Esophagus squamous epithelium (tissue), 5 donors: ENCODE measurements around the gene PLA2G15. TPM values are rescaled to one million over a fixed set of nuclear protein-coding genes. Genes with fewer than 3 reads are reported as not detected.

Experiments
- DNase-seq: peaks from one replicate; lab custom pipeline; 2025; lab: John Stamatoyannopoulos, UW
- H3K27ac ChIP-seq, 4 donors: fragments of 200-600 bp; sonication (generic); one replicate each; pipeline ENCODE4 v1.5.1; 2016 to 2019; ENCODE audit warnings: mild to moderate bottlenecking in 1 of 4
- H3K27me3 ChIP-seq, 4 donors: fragments of 200-600 bp; sonication (generic); 1 replicate in 3 of 4; 2 replicates in 1 of 4; pipeline versions ENCODE4 v1.5.1 to v1.6.0; 2017 to 2021; ENCODE audit warnings: antibody characterized with exemption in 1 of 4
- H3K36me3 ChIP-seq, 3 donors: fragments of 200-600 bp; sonication (generic); one replicate each; pipeline ENCODE4 v1.5.1; 2016 to 2019
- H3K4me1 ChIP-seq, 3 donors: fragments of 200-600 bp; sonication (generic); one replicate each; pipeline ENCODE4 v1.5.1; 2017 to 2019
- H3K4me3 ChIP-seq, 4 donors: fragments of 200-600 bp; sonication (generic); 1 replicate in 3 of 4; 2 replicates in 1 of 4; pipeline ENCODE4 v1.5.1; 2016 to 2019; ENCODE audit warnings: mild to moderate bottlenecking in 2 of 4, moderate library complexity in 1 of 4
- H3K9me3 ChIP-seq, 3 donors: fragments of 200-600 bp; sonication (generic); one replicate each; pipeline ENCODE4 v1.5.1; 2016 to 2019
- POLR2A ChIP-seq, 4 donors: fragments of 450-650 bp; IDR thresholded peaks; one replicate each; pipeline ENCODE4 v1.6.1; 2017; ENCODE audit warnings: antibody characterized with exemption in 4 of 4, mild to moderate bottlenecking in 4 of 4, moderate library complexity in 3 of 4
- WGBS, 2 donors: methylation state at CpG; one replicate each; pipeline ENCODE4 v1.1.5; 2018; 5-methylcytosine and 5-hydroxymethylcytosine counted together
- intact Hi-C: fragments of 100-400 bp; cut with DNase I; formaldehyde crosslinking; loops from one replicate; pipeline ENCODE4 v1.15.0; 2022
- total RNA-seq, 4 donors: library from RNA; depleted of rRNA; stranded (reverse); fragments of >200 nt; gene quantifications; one replicate each; pipeline ENCODE4 v1.1.0, GENCODE V29; 2016
- TF ChIP-seq, protein P1 (sequence below), 6 experiments: fragments of 450-650 bp in 4 of 6; fragments of 200-600 bp in 2 of 6; sonication (generic) in 2 of 6; IDR thresholded peaks; one replicate each; pipeline ENCODE4 v1.5.1; 2016 to 2019; ENCODE audit warnings: antibody characterized with exemption in 6 of 6, mild to moderate bottlenecking in 4 of 6, moderate library complexity in 4 of 6
- donor health status: DM: yes; HTN: yes; CAD: no.

The PLA2G15 gene
- total RNA-seq, 4 donors from 2014 or later: 3.3 to 9.8 (median 6.6) TPM

GRCh38 chr16:68234188-68235107 is 10.7 kb upstream of the PLA2G15 start:
- Histone ChIP-seq H3K36me3 (peaks cover 18 to 40% (median 19%) of the 10 kb centered on the region in 3 donors), H3K4me3 (peak overlapping the region; percentile 62 to 76 (median 70)), H3K27ac (peak overlapping the region; percentile 89 to 98 (median 94)), H3K4me1 (peaks cover 14 to 70% (median 16%) of the 10 kb centered on the region in 3 donors), H3K27me3 (no peaks in the 10 kb centered on the region), H3K9me3 (no peaks in the 10 kb centered on the region)
- DNase-seq: no peak
- 32 to 33% methylated on average over 7 to 8 of the region's 13 CpGs for WGBS, 2 donors
- intact Hi-C loops: loop anchor here (10.0 kb wide), 1 partner anchor 150 kb away; the partner anchor contains the start of gene NFATC3
- no peak for TF ChIP-seq POLR2A (IDR thresholded peaks at IDR 0.05)
- TF ChIP-seq, protein P1, sequence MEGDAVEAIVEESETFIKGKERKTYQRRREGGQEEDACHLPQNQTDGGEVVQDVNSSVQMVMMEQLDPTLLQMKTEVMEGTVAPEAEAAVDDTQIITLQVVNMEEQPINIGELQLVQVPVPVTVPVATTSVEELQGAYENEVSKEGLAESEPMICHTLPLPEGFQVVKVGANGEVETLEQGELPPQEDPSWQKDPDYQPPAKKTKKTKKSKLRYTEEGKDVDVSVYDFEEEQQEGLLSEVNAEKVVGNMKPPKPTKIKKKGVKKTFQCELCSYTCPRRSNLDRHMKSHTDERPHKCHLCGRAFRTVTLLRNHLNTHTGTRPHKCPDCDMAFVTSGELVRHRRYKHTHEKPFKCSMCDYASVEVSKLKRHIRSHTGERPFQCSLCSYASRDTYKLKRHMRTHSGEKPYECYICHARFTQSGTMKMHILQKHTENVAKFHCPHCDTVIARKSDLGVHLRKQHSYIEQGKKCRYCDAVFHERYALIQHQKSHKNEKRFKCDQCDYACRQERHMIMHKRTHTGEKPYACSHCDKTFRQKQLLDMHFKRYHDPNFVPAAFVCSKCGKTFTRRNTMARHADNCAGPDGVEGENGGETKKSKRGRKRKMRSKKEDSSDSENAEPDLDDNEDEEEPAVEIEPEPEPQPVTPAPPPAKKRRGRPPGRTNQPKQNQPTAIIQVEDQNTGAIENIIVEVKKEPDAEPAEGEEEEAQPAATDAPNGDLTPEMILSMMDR (IDR thresholded peaks at IDR 0.05): no peak

DNA sequence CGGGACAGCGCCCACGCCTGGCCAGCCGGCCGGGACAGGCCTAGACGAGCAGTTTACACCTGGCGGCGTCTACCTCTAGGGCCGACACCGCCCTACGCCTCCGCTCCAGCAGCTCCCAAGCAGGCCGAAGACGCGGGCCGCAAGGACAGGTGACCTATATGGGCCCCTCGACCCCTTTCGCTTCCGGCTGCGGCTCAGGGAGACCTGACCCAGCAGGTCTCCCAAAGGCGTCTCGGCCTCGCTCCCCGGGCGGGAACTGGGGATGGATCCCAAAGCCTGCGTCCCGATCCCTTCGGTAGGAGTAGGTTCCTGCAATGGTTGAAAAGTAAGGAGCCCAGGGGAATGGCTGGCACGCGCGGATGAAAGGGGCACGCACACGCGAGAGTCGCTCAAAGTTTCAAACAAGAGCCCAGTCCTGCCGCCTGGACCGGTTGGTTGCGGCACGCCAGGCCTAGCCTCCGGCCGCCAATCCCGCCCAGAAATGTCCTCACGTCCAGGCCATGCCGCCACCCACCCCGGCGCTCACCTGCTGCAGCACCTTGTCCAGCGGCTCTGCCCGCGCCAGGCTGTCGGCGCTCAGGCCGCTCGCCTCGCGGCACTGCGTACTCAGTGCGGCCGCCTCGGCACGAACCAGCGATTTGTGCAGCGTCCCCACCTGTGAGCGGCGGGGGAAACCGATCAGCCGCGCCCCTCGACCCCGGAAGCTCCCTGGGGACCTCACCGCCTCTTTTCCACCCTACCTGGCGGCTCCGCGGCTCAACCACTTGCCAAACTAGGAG is 9.9 kb upstream of the PLA2G15 start:
- Histone ChIP-seq H3K9me3 (no peaks in the 10 kb centered on the region), H3K36me3 (peaks cover 10 to 31% (median 11%) of the 10 kb centered on the region in 3 donors), H3K27me3 (no peaks in the 10 kb centered on the region), H3K4me3 (peak overlapping the region; percentile 62 to 76 (median 70)), H3K27ac (peak overlapping the region; percentile 89 to 98 (median 94)), H3K4me1 (peaks cover 20 to 76% (median 22%) of the 10 kb centered on the region in 3 donors)
- intact Hi-C loops: loop anchor here (10.0 kb wide), 1 partner anchor 150 kb away; the partner anchor contains the start of gene NFATC3
- no peak for DNase-seq
- TF ChIP-seq, protein P1 (IDR thresholded peaks at IDR 0.05): peak in 2 of 6 experiments; percentile 14 to 30
- peak in 1 of 4 donors; percentile 11 for TF ChIP-seq POLR2A (IDR thresholded peaks at IDR 0.05)
- 39% methylated on average over 37 of the region's 73 CpGs; no CpG with 5 or more reads in 1 of the 2 donors for WGBS, 2 donors

GRCh38 chr16:68235887-68236136 is 9.4 kb upstream of the PLA2G15 start, which contains the start of gene ESRP2:
Gene ESRP2, minus strand, starts transcription at chr16:68236127. Its CDS starts 82 bp downstream, at chr16:68236045.
- intact Hi-C loops: loop anchor here (10.0 kb wide), 1 partner anchor 151 kb away; the partner anchor contains the start of gene NFATC3
- Histone ChIP-seq H3K27me3 (no peaks in the 10 kb centered on the region), H3K9me3 (no peaks in the 10 kb centered on the region), H3K27ac (peak within 1 kb of the TSS; percentile 89 to 98 (median 94)), H3K4me1 (peaks cover 20 to 77% (median 22%) of the 10 kb centered on the region in 3 donors), H3K36me3 (peaks cover 5 to 26% (median 7%) of the 10 kb centered on the region in 3 donors), H3K4me3 (peak within 1 kb of the TSS; percentile 62 to 76 (median 70))
- DNase-seq: no peak
- WGBS, 2 donors: no CpG with 5 or more reads among the region's 36 CpGs
- TF ChIP-seq, protein P1 (IDR thresholded peaks at IDR 0.05): no peak
- TF ChIP-seq POLR2A (IDR thresholded peaks at IDR 0.05): no peak

GRCh38 chr16:68236137-68236825 is 8.9 kb upstream of the PLA2G15 start:
- Histone ChIP-seq H3K4me3 (peak overlapping the region; percentile 62 to 76 (median 70)), H3K27ac (peak overlapping the region; percentile 88 to 98 (median 92)), H3K4me1 (peaks cover 20 to 77% (median 22%) of the 10 kb centered on the region in 3 donors), H3K27me3 (no peaks in the 10 kb centered on the region), H3K9me3 (no peaks in the 10 kb centered on the region), H3K36me3 (peaks cover under 1 to 21% (median 2%) of the 10 kb centered on the region in 3 donors)
- intact Hi-C loops: loop anchor here (10.0 kb wide), 1 partner anchor 151 kb away; the partner anchor contains the start of gene NFATC3
- peak in 3 of 4 donors; percentile 39 to 82 (median 52) for TF ChIP-seq POLR2A (IDR thresholded peaks at IDR 0.05)
- TF ChIP-seq, protein P1 (IDR thresholded peaks at IDR 0.05): no peak
- WGBS, 2 donors: 19 to 33% methylated on average over 6 to 11 of the region's 45 CpGs
- DNase-seq: no peak
